ENCODE results near the gene ZNF773.
A peak's percentile ranks its signal among the peaks of the same experiment; 100 is the strongest.
"Not testable (repeated sequence)": the region's sequence is repeated elsewhere in the genome, so short reads cannot be mapped to it uniquely, and the experiment has no call there.

ZNF773 gene

DNA sequence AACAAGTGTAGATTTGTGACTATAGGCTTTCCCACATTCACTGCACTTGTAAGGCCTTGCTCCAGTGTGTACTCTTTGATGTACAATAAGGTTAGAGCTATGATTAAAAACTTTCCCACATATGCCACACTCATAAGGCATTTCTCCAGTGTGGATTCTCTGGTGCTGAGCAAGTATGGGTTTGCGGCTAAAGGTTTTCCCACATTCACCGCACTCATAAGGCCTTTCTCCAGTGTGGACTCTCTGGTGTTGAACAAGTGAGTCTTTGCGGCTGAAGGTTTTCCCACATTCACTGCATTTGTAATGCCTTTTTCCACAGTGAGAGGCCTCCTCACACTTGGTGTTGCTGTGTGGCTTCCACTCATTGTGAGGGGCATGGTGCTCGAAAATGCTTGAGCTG lies 26.1 kb upstream of the ZNF773 start:
- Histone ChIP-seq H3K4me2 (ENCODE audit: low read depth, low read length) (no peak overlapping the region), H3K36me3 (replicated peaks; ENCODE audit: insufficient read depth, low read length) (peaks cover 7% of the 10 kb centered on the region; the same call in 1 of the 2 replicates), H3K4me3 (ENCODE audit: low read length) (no peak overlapping the region), H3K79me2 (ENCODE audit: low read length) (no peaks in the 10 kb centered on the region), H3K9me3 (replicated peaks; ENCODE audit: insufficient read depth, low read length) (no peaks in the 10 kb centered on the region), H3K27ac (ENCODE audit: low read length) (no peak overlapping the region), H3K4me1 (ENCODE audit: low read length) (peaks cover 4% of the 10 kb centered on the region; the same call in 1 of the 2 replicates), H3K9me2 (replicated peaks; ENCODE audit: insufficient read depth, low read length) (no peaks in the 10 kb centered on the region), H3F3A (ENCODE audit: insufficient read depth, low read length) (no peaks in the 10 kb centered on the region; the same call in 1 of the 2 replicates), H3K9ac (ENCODE audit: low read length) (no peak overlapping the region), H4K20me1 (ENCODE audit: insufficient read depth, low read length) (no peaks in the 10 kb centered on the region), H2AFZ (ENCODE audit: low read length) (no peak overlapping the region), H3K27me3 (replicated peaks; ENCODE audit: insufficient read depth, low read length) (no peaks in the 10 kb centered on the region)
- DNase-seq = no peak
- TF ChIP-seq EZH2 (optimal IDR thresholded peaks at IDR 0.05; ENCODE audit: low read depth, low read length) = no peak
- no peak for TF ChIP-seq EZH2phosphoT487 (IDR thresholded peaks at IDR 0.05; ENCODE audit: low read length)
- TF ChIP-seq, protein P1, sequence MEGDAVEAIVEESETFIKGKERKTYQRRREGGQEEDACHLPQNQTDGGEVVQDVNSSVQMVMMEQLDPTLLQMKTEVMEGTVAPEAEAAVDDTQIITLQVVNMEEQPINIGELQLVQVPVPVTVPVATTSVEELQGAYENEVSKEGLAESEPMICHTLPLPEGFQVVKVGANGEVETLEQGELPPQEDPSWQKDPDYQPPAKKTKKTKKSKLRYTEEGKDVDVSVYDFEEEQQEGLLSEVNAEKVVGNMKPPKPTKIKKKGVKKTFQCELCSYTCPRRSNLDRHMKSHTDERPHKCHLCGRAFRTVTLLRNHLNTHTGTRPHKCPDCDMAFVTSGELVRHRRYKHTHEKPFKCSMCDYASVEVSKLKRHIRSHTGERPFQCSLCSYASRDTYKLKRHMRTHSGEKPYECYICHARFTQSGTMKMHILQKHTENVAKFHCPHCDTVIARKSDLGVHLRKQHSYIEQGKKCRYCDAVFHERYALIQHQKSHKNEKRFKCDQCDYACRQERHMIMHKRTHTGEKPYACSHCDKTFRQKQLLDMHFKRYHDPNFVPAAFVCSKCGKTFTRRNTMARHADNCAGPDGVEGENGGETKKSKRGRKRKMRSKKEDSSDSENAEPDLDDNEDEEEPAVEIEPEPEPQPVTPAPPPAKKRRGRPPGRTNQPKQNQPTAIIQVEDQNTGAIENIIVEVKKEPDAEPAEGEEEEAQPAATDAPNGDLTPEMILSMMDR (IDR thresholded peaks at IDR 0.05; ENCODE audit: low read length) = no peak

GRCh38 chr19:57477191-57478008 lies 22.3 kb upstream of the ZNF773 start, which contains the start of gene ZNF772:
Gene ZNF772, minus strand, starts transcription at chr19:57477566. Its CDS starts 257 bp downstream, at chr19:57477309.
- H3K4me1 ChIP-seq (ENCODE audit: low read length) = peaks cover 4% of the 10 kb centered on the region; the same call in 1 of the 2 replicates
- peak within 1 kb of the TSS; percentile 91 for H3K4me3 ChIP-seq (ENCODE audit: low read length)
- no peaks in the 10 kb centered on the region; the same call in 1 of the 2 replicates for H3F3A ChIP-seq (ENCODE audit: insufficient read depth, low read length)
- H3K27me3 ChIP-seq (replicated peaks; ENCODE audit: insufficient read depth, low read length) = no peaks in the 10 kb centered on the region; the same call in 1 of the 2 replicates
- peaks cover 7% of the 10 kb centered on the region; the same call in 1 of the 2 replicates for H3K36me3 ChIP-seq (replicated peaks; ENCODE audit: insufficient read depth, low read length)
- H3K79me2 ChIP-seq (ENCODE audit: low read length) = no peaks in the 10 kb centered on the region
- no peak for TF ChIP-seq EZH2phosphoT487 (IDR thresholded peaks at IDR 0.05; ENCODE audit: low read length)
- TF ChIP-seq, protein P1 (IDR thresholded peaks at IDR 0.05; ENCODE audit: low read length) = peak; percentile 58
- no peaks in the 10 kb centered on the region for H3K9me3 ChIP-seq (replicated peaks; ENCODE audit: insufficient read depth, low read length)
- H3K4me2 ChIP-seq (ENCODE audit: low read depth, low read length) = peak within 1 kb of the TSS; percentile 63
- peak within 1 kb of the TSS; percentile 59; the same call in 1 of the 2 replicates for H3K9ac ChIP-seq (ENCODE audit: low read length)
- H3K27ac ChIP-seq (ENCODE audit: low read length) = peak within 1 kb of the TSS; percentile 18; the same call in 1 of the 2 replicates
- no peaks in the 10 kb centered on the region for H3K9me2 ChIP-seq (replicated peaks; ENCODE audit: insufficient read depth, low read length)
- no peaks in the 10 kb centered on the region for H4K20me1 ChIP-seq (ENCODE audit: insufficient read depth, low read length)
- peak; percentile 94 for DNase-seq
- H2AFZ ChIP-seq (ENCODE audit: low read length) = peak within 1 kb of the TSS; percentile 99

GRCh38 chr19:57487477-57488298 lies 12.1 kb upstream of the ZNF773 start, which contains the start of gene ZNF419:
Gene ZNF419, plus strand, starts transcription at chr19:57487750. Its CDS starts 201 bp downstream, at chr19:57487951.
- Histone ChIP-seq H3K9ac (ENCODE audit: low read length) (peak within 1 kb of the TSS; percentile 73; the same call in 1 of the 2 replicates), H2AFZ (ENCODE audit: low read length) (peak within 1 kb of the TSS; percentile 95), H3K27ac (ENCODE audit: low read length) (peak within 1 kb of the TSS; percentile 33; the same call in 1 of the 2 replicates), H3K4me2 (ENCODE audit: low read depth, low read length) (peak within 1 kb of the TSS; percentile 52; the same call in 1 of the 2 replicates), H3K4me3 (ENCODE audit: low read length) (peak within 1 kb of the TSS; percentile 79)
- peak; percentile 96 for DNase-seq
- H4K20me1 ChIP-seq (ENCODE audit: insufficient read depth, low read length); H3K9me2 ChIP-seq (replicated peaks; ENCODE audit: insufficient read depth, low read length); H3F3A ChIP-seq (ENCODE audit: insufficient read depth, low read length); H3K9me3 ChIP-seq (replicated peaks; ENCODE audit: insufficient read depth, low read length); H3K36me3 ChIP-seq (replicated peaks; ENCODE audit: insufficient read depth, low read length); H3K27me3 ChIP-seq (replicated peaks; ENCODE audit: insufficient read depth, low read length); H3K4me1 ChIP-seq (ENCODE audit: low read length); H3K79me2 ChIP-seq (ENCODE audit: low read length): not testable (repeated sequence)

DNA sequence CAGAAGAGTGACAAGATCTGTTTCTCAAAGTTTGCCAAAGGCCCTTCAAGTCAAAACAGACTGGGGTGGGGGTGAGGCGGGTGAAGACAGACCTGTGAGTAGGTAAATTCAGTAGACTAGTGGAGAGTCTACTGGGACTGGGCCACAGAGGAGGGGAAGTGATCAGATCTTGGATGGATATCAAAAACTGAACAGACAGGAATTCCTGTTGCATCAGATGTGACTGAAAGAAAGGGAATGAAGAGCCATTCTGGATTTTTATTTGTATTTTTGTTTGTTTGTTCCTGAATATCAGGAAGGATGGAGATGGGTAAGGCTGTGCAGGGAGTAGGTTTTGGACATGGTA lies 11.5 kb upstream of the ZNF773 start:
- H3K9me3 ChIP-seq (replicated peaks; ENCODE audit: insufficient read depth, low read length); H3K4me3 ChIP-seq (ENCODE audit: low read length); H4K20me1 ChIP-seq (ENCODE audit: insufficient read depth, low read length); H2AFZ ChIP-seq (ENCODE audit: low read length); H3K36me3 ChIP-seq (replicated peaks; ENCODE audit: insufficient read depth, low read length); DNase-seq; H3K9me2 ChIP-seq (replicated peaks; ENCODE audit: insufficient read depth, low read length); H3K79me2 ChIP-seq (ENCODE audit: low read length); H3K27ac ChIP-seq (ENCODE audit: low read length); H3K4me1 ChIP-seq (ENCODE audit: low read length); H3K27me3 ChIP-seq (replicated peaks; ENCODE audit: insufficient read depth, low read length); H3K9ac ChIP-seq (ENCODE audit: low read length); H3F3A ChIP-seq (ENCODE audit: insufficient read depth, low read length): not testable (repeated sequence)
- H3K4me2 ChIP-seq (ENCODE audit: low read depth, low read length) = peak overlapping the region; percentile 52; the same call in 1 of the 2 replicates

GRCh38 chr19:57499332-57499679 lies 432 bp upstream of the ZNF773 start:
- not testable (repeated sequence) for H3F3A ChIP-seq (ENCODE audit: insufficient read depth, low read length); H3K9me3 ChIP-seq (replicated peaks; ENCODE audit: insufficient read depth, low read length); H3K36me3 ChIP-seq (replicated peaks; ENCODE audit: insufficient read depth, low read length); H3K27ac ChIP-seq (ENCODE audit: low read length); H3K27me3 ChIP-seq (replicated peaks; ENCODE audit: insufficient read depth, low read length); H3K9me2 ChIP-seq (replicated peaks; ENCODE audit: insufficient read depth, low read length); H3K4me2 ChIP-seq (ENCODE audit: low read depth, low read length); H3K4me1 ChIP-seq (ENCODE audit: low read length); DNase-seq; H3K4me3 ChIP-seq (ENCODE audit: low read length); H4K20me1 ChIP-seq (ENCODE audit: insufficient read depth, low read length); H3K9ac ChIP-seq (ENCODE audit: low read length); H2AFZ ChIP-seq (ENCODE audit: low read length)
- H3K79me2 ChIP-seq (ENCODE audit: low read length) = peaks cover 10% of the 10 kb centered on the region

All from MM.1S (cell line).